SK-N-SH treated with all-trans-retinoic acid at 6 μM for 48 hours (cell line): ENCODE data around the gene CELF5.
"Not testable (repeated sequence)": the region's sequence is repeated elsewhere in the genome, so short reads cannot be mapped to it uniquely, and the experiment has no call there.

Source experiments
- ATAC-seq: fragments of 200-7000 bp; cut with Tn5 transposase; 3 replicates; pipeline ENCODE4 v1.9.1; 2020; ENCODE audit warnings: mild to moderate bottlenecking, moderate library complexity
- BACH2 ChIP-seq: fragments of 250-450 bp; sonication (Bioruptor Pico); IDR thresholded peaks from 2 replicates; pipeline ENCODE4 v1.9.0; 2021; ENCODE audit warnings: mild to moderate bottlenecking, borderline replicate concordance
- CREB5 ChIP-seq: fragments of 250-450 bp; sonication (Bioruptor Pico); IDR thresholded peaks from 2 replicates; pipeline ENCODE4 v1.5.1; 2020; ENCODE audit warnings: low read depth, mild to moderate bottlenecking, moderate library complexity
- CSDC2 ChIP-seq: fragments of 250-450 bp; sonication (Bioruptor Pico); IDR thresholded peaks from 2 replicates; pipeline ENCODE4 v1.5.0; 2020; ENCODE audit warnings: mild to moderate bottlenecking, moderate library complexity
- CSRNP3 ChIP-seq: fragments of 250-450 bp; sonication (Bioruptor Pico); IDR thresholded peaks from 2 replicates; pipeline ENCODE4 v1.5.1; 2021; ENCODE audit warnings: mild to moderate bottlenecking, moderate library complexity
- ESRRG ChIP-seq: fragments of 250-450 bp; sonication (Bioruptor Pico); IDR thresholded peaks from 2 replicates; pipeline ENCODE4 v1.6.1; 2021; ENCODE audit warnings: mild to moderate bottlenecking
- GLIS3 ChIP-seq: fragments of 250-450 bp; sonication (Bioruptor Pico); IDR thresholded peaks from 2 replicates; pipeline ENCODE4 v1.5.0; 2020; ENCODE audit warnings: mild to moderate bottlenecking, moderate library complexity
- PATZ1 ChIP-seq: fragments of 250-450 bp; sonication (Bioruptor Pico); IDR thresholded peaks from 2 replicates; pipeline ENCODE4 v1.8.0; 2020; ENCODE audit warnings: mild to moderate bottlenecking, moderate library complexity, borderline replicate concordance
- POU6F1 ChIP-seq: fragments of 250-450 bp; sonication (Bioruptor Pico); IDR thresholded peaks from 2 replicates; pipeline ENCODE4 v1.8.0; 2021; ENCODE audit warnings: low read depth, mild to moderate bottlenecking, moderate library complexity, borderline replicate concordance
- PPARA ChIP-seq: fragments of 250-450 bp; sonication (Bioruptor Pico); IDR thresholded peaks from 2 replicates; pipeline ENCODE4 v1.5.0; 2020; ENCODE audit warnings: mild to moderate bottlenecking, borderline replicate concordance
- RARB ChIP-seq: fragments of 250-450 bp; sonication (Bioruptor Pico); IDR thresholded peaks from 2 replicates; pipeline ENCODE4 v1.8.0; 2021; ENCODE audit warnings: mild to moderate bottlenecking, moderate library complexity
- SNAI2 ChIP-seq: fragments of 250-450 bp; sonication (Bioruptor Pico); IDR thresholded peaks from 2 replicates; pipeline ENCODE4 v1.5.0; 2020; ENCODE audit warnings: mild to moderate bottlenecking, moderate library complexity
- TCF4 ChIP-seq: fragments of 250-450 bp; sonication (Bioruptor Pico); IDR thresholded peaks from 2 replicates; pipeline ENCODE4 v1.8.0; 2021; ENCODE audit warnings: mild to moderate bottlenecking, moderate library complexity, borderline replicate concordance
- TOX ChIP-seq: fragments of 250-450 bp; sonication (Bioruptor Pico); IDR thresholded peaks from 2 replicates; pipeline ENCODE4 v1.8.0; 2021; ENCODE audit warnings: mild to moderate bottlenecking, moderate library complexity, borderline replicate concordance
- TSHZ2 ChIP-seq: fragments of 250-450 bp; sonication (Bioruptor Pico); IDR thresholded peaks from 2 replicates; pipeline ENCODE4 v1.5.0; 2020; ENCODE audit warnings: mild to moderate bottlenecking, moderate library complexity
- ZC3H10 ChIP-seq: fragments of 250-450 bp; sonication (Bioruptor Pico); IDR thresholded peaks from 2 replicates; pipeline ENCODE4 v1.5.1; 2021; ENCODE audit warnings: mild to moderate bottlenecking, moderate library complexity
- ZFP30 ChIP-seq: fragments of 450-650 bp; formaldehyde crosslinking; IDR thresholded peaks from 2 replicates; pipeline ENCODE4 v1.5.0; 2022; ENCODE audit warnings: mild to moderate bottlenecking, moderate library complexity
- ZNF565 ChIP-seq: fragments of 450-650 bp; formaldehyde crosslinking; conservative IDR thresholded peaks from 2 replicates; pipeline ENCODE4 v1.5.0; 2020; ENCODE audit warnings: low read depth, mild to moderate bottlenecking, moderate library complexity
- ZNF70 ChIP-seq: fragments of 450-650 bp; formaldehyde crosslinking; IDR thresholded peaks from 2 replicates; pipeline ENCODE4 v1.5.0; 2020; ENCODE audit warnings: mild to moderate bottlenecking, moderate library complexity
- ZNF8 ChIP-seq: fragments of 450-650 bp; formaldehyde crosslinking; IDR thresholded peaks from 2 replicates; pipeline ENCODE4 v1.5.0; 2020; ENCODE audit warnings: mild to moderate bottlenecking, moderate library complexity

The CELF5 gene

GRCh38 chr19:3233831-3234230 is 9.4 kb downstream of the CELF5 start (continued):
- TF ChIP-seq PATZ1 (CRISPR knock-in tag) (no peak), PPARA (no peak), BACH2 (CRISPR knock-in tag) (no peak), CSDC2 (CRISPR knock-in tag) (no peak), ZNF565 (CRISPR knock-in tag) (no peak), ZNF8 (no peak)

- no peak for TF ChIP-seq TSHZ2 (CRISPR knock-in tag)
- no peak for TF ChIP-seq RARB (CRISPR knock-in tag)
- TF ChIP-seq CSRNP3 (CRISPR knock-in tag), result no peak
- TF ChIP-seq BACH2 (CRISPR knock-in tag), result no peak
- TF ChIP-seq TCF4, result no peak
- TF ChIP-seq CSDC2 (CRISPR knock-in tag), result no peak
- no peak for TF ChIP-seq ZC3H10 (CRISPR knock-in tag)
- no peak for TF ChIP-seq ZNF8
- TF ChIP-seq TOX (CRISPR knock-in tag), result no peak
- TF ChIP-seq CREB5 (CRISPR knock-in tag), result no peak
- no peak for TF ChIP-seq ESRRG (CRISPR knock-in tag)
- TF ChIP-seq, all 23 proteins: peak for 0
- ATAC-seq, result 0 out of 3 replicates have a peak, but pooled peaks have one; percentile 39
These were observed 10.3 kb downstream of the CELF5 start for GRCh38 chr19:3234800-3235199.

- ATAC-seq, result not testable (repeated sequence)
These were observed 11.1 kb downstream of the CELF5 start for GRCh38 chr19:3235604-3236003.

- TF ChIP-seq SNAI2, result no peak
- TF ChIP-seq ZNF70, result no peak
- ATAC-seq, result no peak
These were observed 11.8 kb downstream of the CELF5 start for GRCh38 chr19:3236272-3236671.

GRCh38 chr19:3238066-3238561 is 13.7 kb downstream of the CELF5 start:
- TF ChIP-seq POU6F1, result no peak
- no peak for TF ChIP-seq RARB (CRISPR knock-in tag)
- no peak for TF ChIP-seq ZFP30 (CRISPR knock-in tag)
- TF ChIP-seq GLIS3, result no peak
- no peak for TF ChIP-seq SNAI2
- TF ChIP-seq ZNF565 (CRISPR knock-in tag), result no peak
- TF ChIP-seq ESRRG (CRISPR knock-in tag), result no peak
- ATAC-seq, result no peak
